SU-DHL-6 (cell line): ENCODE data around the gene SAMD14.

ENCODE experiments used
- CTCF ChIP-seq: fragments of 200-600 bp; sonication (generic); IDR thresholded peaks from one replicate; pipeline ENCODE4 v1.5.1; 2017; ENCODE audit warnings: antibody characterized with exemption, mild to moderate bottlenecking, low read length, moderate library complexity; ENCODE audit not compliant: insufficient read depth, poor library complexity, severe bottlenecking
- EZH2phosphoT487 ChIP-seq: fragments of 200-600 bp; sonication (generic), shearing (Covaris generic); conservative IDR thresholded peaks from 2 replicates; pipeline ENCODE4 v1.6.1; 2018; ENCODE audit warnings: mild to moderate bottlenecking, antibody characterized with exemption, low read length, moderate library complexity, mixed read lengths

DNA sequence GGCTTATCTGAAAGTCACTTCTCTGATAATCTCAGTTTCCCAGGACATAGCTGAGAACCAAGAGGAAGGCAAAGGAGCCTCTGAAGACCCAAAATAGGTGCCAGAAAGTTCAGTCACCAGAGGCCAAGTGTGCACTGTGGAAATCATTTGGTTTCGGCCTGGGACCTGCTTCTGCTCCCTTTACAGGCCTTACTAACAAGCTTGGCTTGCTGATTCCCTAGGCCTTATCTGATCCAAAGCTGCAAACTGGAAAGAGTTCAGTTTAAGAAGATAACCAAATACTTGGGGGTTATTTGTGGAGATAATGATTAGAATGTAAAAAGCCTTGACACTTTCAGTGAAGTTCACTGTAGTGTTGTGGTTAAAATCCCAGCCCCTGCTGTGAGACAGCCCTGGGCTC, 57.0 kb downstream of the SAMD14 start:
- TF ChIP-seq CTCF (no peak), EZH2phosphoT487 (no peak)
